Aorta (tissue), 5 donors: ENCODE data around the gene SAFB2. TPM values are rescaled to one million over a fixed set of nuclear protein-coding genes. Genes with fewer than 3 reads are reported as not detected.
A peak's percentile ranks its signal among the peaks of the same experiment; 100 is the strongest.

ENCODE experiments used
- ATAC-seq: fragments of 200-7000 bp; cut with Tn5 transposase; one replicate; pipeline ENCODE4 v1.9.1; 2022; ENCODE audit warnings: moderate library complexity; ENCODE audit not compliant: low FRiP score
- DNase-seq, 2 donors: peaks; one replicate each; pipeline ENCODE4 v3.0.0-alpha.2; 2020
- H3K27ac ChIP-seq, 2 donors: one replicate each; pipeline ENCODE4 v1.5.1; 2013; ENCODE audit warnings: low read length in 2 of 2, mild to moderate bottlenecking in 2 of 2, moderate library complexity in 2 of 2, control low read depth in 1 of 2, inconsistent platforms in 1 of 2, low read depth in 1 of 2
- H3K27me3 ChIP-seq, 2 donors: one replicate each; pipeline ENCODE4 v1.6.1; 2013; ENCODE audit warnings: control low read depth in 1 of 2, low read length in 1 of 2, mild to moderate bottlenecking in 1 of 2, moderate library complexity in 1 of 2; ENCODE audit not compliant: insufficient read depth in 2 of 2, control insufficient read depth in 1 of 2
- H3K36me3 ChIP-seq, 2 donors: one replicate each; pipeline ENCODE4 v1.6.1; 2013; ENCODE audit warnings: control low read depth in 1 of 2, low read length in 1 of 2, mild to moderate bottlenecking in 1 of 2; ENCODE audit not compliant: insufficient read depth in 2 of 2, control insufficient read depth in 1 of 2
- H3K4me1 ChIP-seq, 2 donors: one replicate each; pipeline ENCODE4 v1.6.1; 2013; ENCODE audit warnings: low read length in 2 of 2, control low read depth in 1 of 2, mild to moderate bottlenecking in 1 of 2, moderate library complexity in 1 of 2; ENCODE audit not compliant: insufficient read depth in 2 of 2, control insufficient read depth in 1 of 2
- H3K4me3 ChIP-seq, 2 donors: one replicate each; pipeline ENCODE4 v1.5.1; 2013; ENCODE audit warnings: low read length in 2 of 2, control low read depth in 1 of 2, mild to moderate bottlenecking in 1 of 2
- H3K9me3 ChIP-seq: one replicate; pipeline ENCODE4 v1.6.1; 2013; ENCODE audit warnings: mild to moderate bottlenecking, low read length; ENCODE audit not compliant: control insufficient read depth
- WGBS, 2 donors: extraction: QIAGEN DNeasy Blood & Tissue Kit; methylation state at CpG; one replicate each; pipeline ENCODE4 v1.1.7; 2013; 5-methylcytosine and 5-hydroxymethylcytosine counted together
- intact Hi-C, 2 donors: fragments of 100-400 bp; cut with DNase I; formaldehyde crosslinking; loops; one replicate each; pipeline versions ENCODE4 v1.14.2 to v1.15.0; 2022
- polyA plus RNA-seq, 2 donors: library from polyadenylated mRNA; stranded (reverse); fragments of 200-250 nt; gene quantifications; one replicate each; pipeline ENCODE4 v1.2.3, GENCODE V29; 2013
- total RNA-seq, 2 donors: library from RNA; stranded (reverse); fragmentation: NEBNext Ultra II Directional; extraction: Animal tissue kit (Norgen Biotek cat#: 25700); gene quantifications; one replicate each; pipeline ENCODE4 v1.2.1, GENCODE V29; 2021
- donor health status: healthy with polysubstance abuse.
- donor health status: Bipolar disorder and iron deficiency.
- donor health status: DM: no; HTN: no; CAD: no.
- donor health status: DM: no; HTN: no; CAD: no.
- donor health status: DM: yes; HTN: yes; CAD: no.

The SAFB2 gene
- total and polyA plus RNA-seq, 4 donors, result 26.7 to 113 (median 74.7) TPM

DNA sequence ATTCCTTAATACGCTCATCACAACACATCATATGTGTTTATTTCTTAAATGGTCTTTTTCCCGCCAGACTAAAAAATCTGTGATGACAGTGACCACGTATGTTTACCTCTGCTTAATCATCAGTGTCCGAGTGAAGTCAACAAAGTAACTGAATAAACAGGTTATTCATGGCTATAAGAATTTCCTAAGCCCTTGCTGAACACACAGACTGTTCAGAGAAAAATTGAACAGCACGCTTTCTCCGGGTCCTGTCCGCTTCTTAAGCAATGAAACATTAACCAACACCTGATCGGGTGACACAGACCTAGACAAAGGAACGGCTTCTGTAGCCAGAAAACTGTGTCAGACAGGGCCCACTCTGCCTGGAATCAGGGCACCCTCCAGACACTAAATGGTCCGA is 14.3 kb downstream of the SAFB2 start:
- peaks cover 7 to 9% of the 10 kb centered on the region in 2 donors for H3K36me3 ChIP-seq
- intact Hi-C loops, result no loop called here
- no peak overlapping the region for H3K4me3 ChIP-seq
- WGBS, 2 donors, result 93% methylated on average over 10 of the region's 10 CpGs
- no peak for DNase-seq
- no peak for ATAC-seq
- H3K27me3 ChIP-seq, result no peaks in the 10 kb centered on the region
- H3K9me3 ChIP-seq, result no peaks in the 10 kb centered on the region
- no peak overlapping the region for H3K27ac ChIP-seq
- no peaks in the 10 kb centered on the region for H3K4me1 ChIP-seq

DNA sequence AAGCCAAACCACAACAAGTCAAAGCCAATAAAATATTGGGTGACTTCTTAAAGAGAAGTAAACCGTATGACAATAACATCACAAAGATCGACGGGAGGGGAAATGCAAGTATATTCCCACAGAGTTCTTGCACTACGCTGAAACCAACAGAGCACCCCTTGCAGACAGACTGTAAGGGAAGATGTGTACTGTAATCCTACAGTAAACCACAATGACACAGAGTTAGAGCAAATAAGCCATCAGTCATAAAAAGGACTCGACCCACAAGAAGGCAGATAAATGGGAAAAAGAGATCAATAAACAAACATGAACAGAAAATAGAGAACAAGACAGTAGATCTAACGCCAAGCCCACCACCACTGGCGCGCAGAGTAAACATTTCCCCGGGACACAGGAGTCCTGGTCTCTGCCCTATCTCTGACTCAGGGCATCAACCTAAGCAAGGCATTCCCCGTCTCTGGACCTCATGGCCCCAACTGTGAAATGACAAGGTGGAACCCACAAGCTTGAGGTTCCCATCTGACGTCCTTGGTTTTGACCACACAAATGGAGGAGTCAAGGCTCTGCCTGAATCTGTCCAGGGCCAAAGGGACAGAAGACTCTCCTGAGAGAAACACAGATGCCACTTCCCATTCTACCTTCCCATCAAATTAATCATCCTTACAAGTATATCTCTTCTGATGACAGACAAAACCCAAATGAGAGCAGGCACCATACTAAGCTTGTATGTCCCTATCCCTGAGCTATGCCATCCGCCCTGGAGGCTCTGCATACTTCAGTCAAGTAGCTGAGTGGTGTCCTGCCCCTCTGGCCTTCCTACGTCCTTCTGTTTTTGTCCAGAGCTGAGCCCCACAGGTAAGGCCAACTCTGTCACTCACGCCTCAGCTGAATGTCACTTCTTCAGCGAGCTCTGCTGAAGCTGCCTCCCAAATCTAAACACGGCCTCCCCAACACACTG is 15.0 kb downstream of the SAFB2 start:
- WGBS, 2 donors, result 90% methylated on average over 16 of the region's 16 CpGs
- no peak overlapping the region for H3K4me3 ChIP-seq
- H3K27me3 ChIP-seq, result no peaks in the 10 kb centered on the region
- peaks cover 7 to 8% of the 10 kb centered on the region in 2 donors for H3K36me3 ChIP-seq
- intact Hi-C loops, result no loop called here
- no peak overlapping the region for H3K27ac ChIP-seq
- ATAC-seq (no peak), DNase-seq (peak; percentile 14 to 32)
- H3K4me1 ChIP-seq, result no peaks in the 10 kb centered on the region
- H3K9me3 ChIP-seq, result no peaks in the 10 kb centered on the region

DNA sequence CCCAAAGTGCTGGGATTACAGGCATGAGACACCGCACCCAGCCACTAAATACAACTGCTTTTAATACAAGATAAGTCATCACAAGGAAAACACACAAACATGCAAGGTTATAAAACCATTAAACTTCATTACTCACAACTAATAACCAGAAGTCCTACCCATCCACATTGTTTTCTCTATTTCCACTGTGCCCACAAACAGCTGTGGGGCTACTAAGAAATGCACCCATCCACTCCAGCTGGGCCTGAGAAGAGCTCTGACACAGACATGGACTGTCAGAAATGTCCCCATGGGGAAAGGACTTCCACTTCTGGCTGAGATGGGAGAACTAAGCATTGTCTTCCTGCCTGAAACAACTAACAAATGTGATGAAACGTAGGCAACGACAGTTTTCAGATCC is 17.2 kb downstream of the SAFB2 start:
- Histone ChIP-seq H3K9me3 (no peaks in the 10 kb centered on the region), H3K27ac (no peak overlapping the region), H3K4me3 (no peak overlapping the region), H3K27me3 (no peaks in the 10 kb centered on the region), H3K36me3 (peaks cover 7 to 11% of the 10 kb centered on the region in 2 donors), H3K4me1 (no peaks in the 10 kb centered on the region)
- intact Hi-C loops, result no loop called here
- DNase-seq, result no peak
- ATAC-seq, result no peak
- WGBS, 2 donors, result 86 to 91% methylated on average over 3 of the region's 3 CpGs

DNA sequence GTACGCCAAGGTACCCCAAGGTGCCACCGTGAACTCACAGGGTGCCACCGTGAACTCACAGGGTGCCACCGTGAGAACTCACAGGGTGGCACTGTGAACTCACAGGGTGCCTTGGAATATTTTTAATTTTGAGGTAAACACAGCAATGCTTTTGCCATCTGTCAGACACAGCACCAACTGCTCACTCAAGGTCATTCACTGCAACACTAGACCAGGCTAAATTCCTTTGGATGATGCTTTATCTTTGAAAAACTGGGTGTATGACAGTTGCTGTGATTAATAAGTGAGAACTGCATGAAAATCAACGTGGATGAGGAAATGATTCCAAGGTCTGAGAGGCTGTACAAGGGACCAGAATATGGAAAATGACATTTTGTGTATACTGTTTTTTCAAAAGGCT is 18.9 kb downstream of the SAFB2 start:
- H3K4me3 ChIP-seq, result no peak overlapping the region
- DNase-seq, result peak in 1 of 2 donors; percentile 11
- 78 to 80% methylated on average over 5 of the region's 5 CpGs for WGBS, 2 donors
- no peak for ATAC-seq
- intact Hi-C loops, result no loop called here
- no peak overlapping the region for H3K27ac ChIP-seq
- no peaks in the 10 kb centered on the region for H3K9me3 ChIP-seq
- no peaks in the 10 kb centered on the region for H3K27me3 ChIP-seq
- H3K36me3 ChIP-seq, result peaks cover 7 to 17% of the 10 kb centered on the region in 2 donors
- H3K4me1 ChIP-seq, result no peaks in the 10 kb centered on the region

DNA sequence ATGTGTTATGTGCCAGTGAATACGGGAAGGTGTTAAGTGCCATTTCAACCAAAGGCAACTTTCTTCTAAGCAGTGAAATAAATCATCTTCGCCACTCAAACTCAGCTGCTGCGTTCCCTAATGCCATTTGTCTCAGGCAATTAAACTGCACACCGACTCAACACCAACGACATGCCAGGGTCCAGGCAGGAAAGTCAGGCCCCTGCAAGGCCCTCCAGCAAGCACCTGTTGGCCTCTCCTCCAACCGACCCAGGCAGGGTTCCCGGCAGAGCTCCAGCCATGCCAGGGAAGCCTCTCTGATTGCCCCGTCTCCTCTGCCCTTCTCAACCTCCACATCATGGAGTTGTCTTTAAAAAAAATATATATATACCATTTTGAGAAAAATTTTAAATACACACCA is 21.8 kb downstream of the SAFB2 start:
- H3K4me1 ChIP-seq, result no peaks in the 10 kb centered on the region
- no peaks in the 10 kb centered on the region for H3K27me3 ChIP-seq
- no peaks in the 10 kb centered on the region for H3K9me3 ChIP-seq
- peaks cover 6 to 21% of the 10 kb centered on the region in 2 donors for H3K36me3 ChIP-seq
- ATAC-seq, result no peak
- WGBS, 2 donors, result 61 to 73% methylated on average over 8 of the region's 8 CpGs
- H3K27ac ChIP-seq, result no peak overlapping the region
- intact Hi-C loops, result no loop called here
- no peak overlapping the region for H3K4me3 ChIP-seq
- DNase-seq, result peak in 1 of 2 donors; percentile 39

DNA sequence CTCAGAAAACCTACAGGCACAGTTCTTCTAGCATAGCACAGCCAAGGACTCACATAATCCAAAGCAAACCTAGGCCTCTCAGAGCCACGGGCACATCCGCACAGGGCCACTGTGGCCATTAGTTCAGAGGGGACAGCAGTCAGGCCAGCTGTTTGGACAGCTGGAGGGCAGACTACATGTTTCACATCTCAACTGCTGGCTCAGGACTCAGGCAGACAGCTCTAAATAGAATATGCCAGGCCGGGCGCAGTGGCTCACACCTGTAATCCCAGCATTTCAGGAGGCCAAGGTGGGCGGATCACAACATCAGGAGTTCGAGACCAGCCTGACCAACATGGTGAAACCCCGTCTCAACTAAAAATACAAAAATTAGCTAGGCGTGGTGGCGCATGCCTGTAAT is 26.8 kb downstream of the SAFB2 start:
- Histone ChIP-seq H3K4me1 (no peaks in the 10 kb centered on the region), H3K4me3 (no peak overlapping the region), H3K27me3 (no peaks in the 10 kb centered on the region), H3K27ac (no peak overlapping the region), H3K9me3 (no peaks in the 10 kb centered on the region), H3K36me3 (peaks cover 4 to 28% of the 10 kb centered on the region in 2 donors)
- intact Hi-C loops, result no loop called here
- DNase-seq (peak in 1 of 2 donors; percentile 14), ATAC-seq (no peak)
- WGBS, 2 donors, result 81 to 88% methylated on average over 9 of the region's 9 CpGs

DNA sequence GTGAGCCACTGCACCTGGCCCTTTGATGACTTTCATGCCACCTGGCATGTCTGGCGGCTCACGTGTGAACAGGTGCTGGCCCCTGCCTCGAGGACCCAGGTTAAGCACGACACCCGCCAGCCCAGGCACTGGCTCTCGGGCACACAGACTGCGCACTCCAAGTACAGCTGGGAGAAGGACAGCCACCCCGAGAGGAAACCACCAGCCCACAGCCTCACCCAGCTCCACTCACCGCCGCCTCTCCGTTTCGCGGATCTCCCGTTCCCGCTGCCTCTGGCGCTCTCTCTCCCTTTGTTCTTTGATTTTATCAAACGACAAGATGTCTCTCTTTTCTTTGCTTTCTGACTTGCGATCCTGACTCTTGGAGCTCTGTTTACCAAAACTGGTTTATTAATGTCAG is 27.4 kb downstream of the SAFB2 start:
- no peaks in the 10 kb centered on the region for H3K4me1 ChIP-seq
- peaks cover 4 to 25% of the 10 kb centered on the region in 2 donors for H3K36me3 ChIP-seq
- 94 to 98% methylated on average over 18 of the region's 18 CpGs for WGBS, 2 donors
- no peak overlapping the region for H3K4me3 ChIP-seq
- no peaks in the 10 kb centered on the region for H3K27me3 ChIP-seq
- peak in 1 of 2 donors; percentile 43 for DNase-seq
- no peak overlapping the region for H3K27ac ChIP-seq
- no peaks in the 10 kb centered on the region for H3K9me3 ChIP-seq
- intact Hi-C loops, result no loop called here
- no peak for ATAC-seq

DNA sequence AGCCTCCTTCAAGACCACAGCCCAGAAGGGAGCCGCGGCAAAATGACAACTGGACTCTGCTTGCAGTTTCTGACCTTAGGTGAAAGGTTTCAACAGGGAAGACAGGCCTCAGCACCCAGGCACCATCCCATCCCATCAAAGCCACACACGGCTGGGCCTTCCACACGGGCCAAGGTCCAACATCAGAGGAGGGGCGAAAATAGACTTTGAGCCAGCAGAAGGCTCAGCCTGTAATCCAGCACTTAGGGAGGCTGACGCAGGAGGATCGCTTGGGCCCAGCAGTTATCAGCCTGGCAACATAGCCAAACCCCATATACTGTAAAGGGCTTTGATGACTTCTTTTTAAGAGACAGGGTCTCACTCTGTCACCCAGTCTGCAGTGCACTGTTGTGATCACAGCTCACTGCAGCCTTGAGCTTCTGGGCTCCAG is 28.0 kb downstream of the SAFB2 start:
- no peaks in the 10 kb centered on the region for H3K4me1 ChIP-seq
- H3K36me3 ChIP-seq, result peaks cover 4 to 25% of the 10 kb centered on the region in 2 donors
- 89% methylated on average over 7 of the region's 7 CpGs for WGBS, 2 donors
- no peaks in the 10 kb centered on the region for H3K27me3 ChIP-seq
- no peak overlapping the region for H3K27ac ChIP-seq
- ATAC-seq (no peak), DNase-seq (peak in 1 of 2 donors; percentile 29)
- intact Hi-C loops, result no loop called here
- H3K9me3 ChIP-seq, result no peaks in the 10 kb centered on the region
- H3K4me3 ChIP-seq, result no peak overlapping the region
